ENCODE data around the gene QSOX2.

QSOX2 gene

GRCh38 chr9:136289651-136290507 is 44.3 kb upstream of the QSOX2 start:
- ATAC-seq (ENCODE audit: low read depth) (no peak), DNase-seq (ENCODE audit: low spot score) (no peak)
- Histone ChIP-seq H3K27me3 (ENCODE audit: insufficient read depth, poor library complexity, severe bottlenecking) (peaks cover 7% of the 10 kb centered on the region), H3K4me3 (ENCODE audit: severe bottlenecking) (no peak overlapping the region), H3K4me1 (ENCODE audit: insufficient read depth, poor library complexity, severe bottlenecking) (no peaks in the 10 kb centered on the region), H3K9me3 (ENCODE audit: severe bottlenecking) (no peaks in the 10 kb centered on the region), H3K27ac (ENCODE audit: poor library complexity, severe bottlenecking) (no peak overlapping the region), H3K36me3 (ENCODE audit: low read depth) (no peaks in the 10 kb centered on the region)
- TF ChIP-seq CTCF (IDR thresholded peaks at IDR 0.05; ENCODE audit: poor library complexity, severe bottlenecking), result no peak

GRCh38 chr9:136287960-136288753 is 42.5 kb upstream of the QSOX2 start:
- ATAC-seq (ENCODE audit: low read depth), result no peak
- no peaks in the 10 kb centered on the region for H3K4me1 ChIP-seq (ENCODE audit: insufficient read depth, poor library complexity, severe bottlenecking)
- no peaks in the 10 kb centered on the region for H3K36me3 ChIP-seq (ENCODE audit: low read depth)
- H3K27ac ChIP-seq (ENCODE audit: poor library complexity, severe bottlenecking), result no peak overlapping the region
- no peaks in the 10 kb centered on the region for H3K9me3 ChIP-seq (ENCODE audit: severe bottlenecking)
- no peak for TF ChIP-seq CTCF (IDR thresholded peaks at IDR 0.05; ENCODE audit: poor library complexity, severe bottlenecking)
- no peak for DNase-seq (ENCODE audit: low spot score)
- H3K27me3 ChIP-seq (ENCODE audit: insufficient read depth, poor library complexity, severe bottlenecking), result peaks cover 7% of the 10 kb centered on the region
- H3K4me3 ChIP-seq (ENCODE audit: severe bottlenecking), result no peak overlapping the region

GRCh38 chr9:136286987-136287379 is 41.4 kb upstream of the QSOX2 start:
- DNase-seq (ENCODE audit: low spot score), result no peak
- H3K36me3 ChIP-seq (ENCODE audit: low read depth), result no peaks in the 10 kb centered on the region
- H3K9me3 ChIP-seq (ENCODE audit: severe bottlenecking), result no peaks in the 10 kb centered on the region
- no peak overlapping the region for H3K4me3 ChIP-seq (ENCODE audit: severe bottlenecking)
- no peaks in the 10 kb centered on the region for H3K27me3 ChIP-seq (ENCODE audit: insufficient read depth, poor library complexity, severe bottlenecking)
- H3K27ac ChIP-seq (ENCODE audit: poor library complexity, severe bottlenecking), result no peak overlapping the region
- no peaks in the 10 kb centered on the region for H3K4me1 ChIP-seq (ENCODE audit: insufficient read depth, poor library complexity, severe bottlenecking)
- no peak for ATAC-seq (ENCODE audit: low read depth)
- TF ChIP-seq CTCF (IDR thresholded peaks at IDR 0.05; ENCODE audit: poor library complexity, severe bottlenecking), result no peak

- H3K9me3 ChIP-seq (ENCODE audit: severe bottlenecking), result no peaks in the 10 kb centered on the region
- H3K4me3 ChIP-seq (ENCODE audit: severe bottlenecking), result no peak overlapping the region
- H3K4me1 ChIP-seq (ENCODE audit: insufficient read depth, poor library complexity, severe bottlenecking), result no peaks in the 10 kb centered on the region
- ATAC-seq (ENCODE audit: low read depth) (no peak), DNase-seq (ENCODE audit: low spot score) (no peak)
- H3K27ac ChIP-seq (ENCODE audit: poor library complexity, severe bottlenecking), result no peak overlapping the region
- no peaks in the 10 kb centered on the region for H3K27me3 ChIP-seq (ENCODE audit: insufficient read depth, poor library complexity, severe bottlenecking)
- TF ChIP-seq CTCF (IDR thresholded peaks at IDR 0.05; ENCODE audit: poor library complexity, severe bottlenecking), result no peak
- H3K36me3 ChIP-seq (ENCODE audit: low read depth), result no peaks in the 10 kb centered on the region
Observed at GRCh38 chr9:136286359-136286986, 40.9 kb upstream of the QSOX2 start.
